Suprapubic skin (tissue), 4 donors: ENCODE results near the gene MACC1.

ENCODE experiments used
- EP300 ChIP-seq: sonication (generic); formaldehyde crosslinking; IDR thresholded peaks from one replicate; pipeline ENCODE4 v1.6.1; 2017; ENCODE audit warnings: antibody characterized with exemption
- POLR2A ChIP-seq, 2 donors: fragments of 450-650 bp; IDR thresholded peaks; one replicate each; pipeline ENCODE4 v1.6.1; 2017; ENCODE audit warnings: antibody characterized with exemption in 2 of 2, mild to moderate bottlenecking in 2 of 2, moderate library complexity in 2 of 2
- POLR2AphosphoS5 ChIP-seq, 3 donors: sonication (generic); formaldehyde crosslinking; IDR thresholded peaks; one replicate each; pipeline ENCODE4 v1.6.1; 2017; ENCODE audit warnings: antibody characterized with exemption in 3 of 3
- TF ChIP-seq, protein P1 (sequence below), 2 donors: fragments of 200-600 bp in 1 of 2; fragments of 450-650 bp in 1 of 2; sonication (generic) in 1 of 2; IDR thresholded peaks; one replicate each; pipeline ENCODE4 v1.5.1; 2016 to 2019; ENCODE audit warnings: antibody characterized with exemption in 2 of 2, mild to moderate bottlenecking in 1 of 2, moderate library complexity in 1 of 2

DNA sequence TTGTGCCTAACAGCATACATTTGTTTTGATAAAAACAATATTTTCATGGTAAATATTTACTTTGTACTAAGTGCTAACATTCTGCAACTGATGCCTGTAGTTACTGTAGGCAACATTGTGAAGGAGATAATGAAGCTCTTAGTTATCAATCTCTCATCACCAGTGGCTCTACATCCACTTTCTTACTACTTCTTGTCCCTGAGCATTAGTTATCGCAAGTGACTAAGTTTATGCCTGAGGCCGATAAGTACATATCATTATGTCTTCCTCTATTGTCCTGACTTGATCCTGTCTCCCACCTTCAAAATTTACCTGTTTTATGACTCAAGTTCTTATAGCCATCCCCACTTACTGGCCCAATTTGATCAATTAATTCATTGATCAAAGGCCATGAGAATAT, 63.6 kb downstream of the MACC1 start:
- TF ChIP-seq, protein P1, sequence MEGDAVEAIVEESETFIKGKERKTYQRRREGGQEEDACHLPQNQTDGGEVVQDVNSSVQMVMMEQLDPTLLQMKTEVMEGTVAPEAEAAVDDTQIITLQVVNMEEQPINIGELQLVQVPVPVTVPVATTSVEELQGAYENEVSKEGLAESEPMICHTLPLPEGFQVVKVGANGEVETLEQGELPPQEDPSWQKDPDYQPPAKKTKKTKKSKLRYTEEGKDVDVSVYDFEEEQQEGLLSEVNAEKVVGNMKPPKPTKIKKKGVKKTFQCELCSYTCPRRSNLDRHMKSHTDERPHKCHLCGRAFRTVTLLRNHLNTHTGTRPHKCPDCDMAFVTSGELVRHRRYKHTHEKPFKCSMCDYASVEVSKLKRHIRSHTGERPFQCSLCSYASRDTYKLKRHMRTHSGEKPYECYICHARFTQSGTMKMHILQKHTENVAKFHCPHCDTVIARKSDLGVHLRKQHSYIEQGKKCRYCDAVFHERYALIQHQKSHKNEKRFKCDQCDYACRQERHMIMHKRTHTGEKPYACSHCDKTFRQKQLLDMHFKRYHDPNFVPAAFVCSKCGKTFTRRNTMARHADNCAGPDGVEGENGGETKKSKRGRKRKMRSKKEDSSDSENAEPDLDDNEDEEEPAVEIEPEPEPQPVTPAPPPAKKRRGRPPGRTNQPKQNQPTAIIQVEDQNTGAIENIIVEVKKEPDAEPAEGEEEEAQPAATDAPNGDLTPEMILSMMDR (IDR thresholded peaks at IDR 0.05), result no peak
- TF ChIP-seq POLR2A (IDR thresholded peaks at IDR 0.05), result no peak
- TF ChIP-seq POLR2AphosphoS5 (IDR thresholded peaks at IDR 0.05), result no peak
- TF ChIP-seq EP300, result no peak
